H1 (cell line): ENCODE data around the gene ARID1B. TPM values are rescaled to one million over a fixed set of nuclear protein-coding genes. Genes with fewer than 3 reads are reported as not detected.

Experiments used
- CTCF ChIA-PET: fragments of 300-600 bp; sonication (Branson Sonifier 250); formaldehyde crosslinking; loops from one replicate; lab custom pipeline; 2021; ENCODE audit not compliant: partially characterized antibody; lab: Charles Lee
- POLR2A ChIA-PET: fragments of 300-600 bp; sonication (Branson Sonifier 250); formaldehyde crosslinking; loops from one replicate; lab custom pipeline; 2021; ENCODE audit warnings: inconsistent platforms; ENCODE audit not compliant: partially characterized antibody; lab: Charles Lee
- DNase-seq, 2 experiments: peaks; one replicate each; pipeline versions ENCODE4 v3.0.0 to v3.0.0-alpha.2; 2010 to 2022; ENCODE audit warnings: low spot score in 2 of 2, low read depth in 1 of 2, mixed read lengths in 1 of 2
- FAIRE-seq: peaks from 2 replicates; lab custom pipeline; 2011; peaks lifted over from hg19 to GRCh38; lab: Jason Lieb, UNC
- H2AFZ ChIP-seq: 2 replicates; pipeline ENCODE4 v1.8.1; 2012; ENCODE audit warnings: low read length, inconsistent platforms
- H2AK5ac ChIP-seq: 2 replicates; pipeline ENCODE4 v1.6.1; 2013; ENCODE audit warnings: low read depth, low read length
- H2BK120ac ChIP-seq: replicated peaks from 2 replicates; pipeline ENCODE3; 2013; ENCODE audit warnings: low read depth, low read length, inconsistent platforms
- H2BK12ac ChIP-seq: 2 replicates; pipeline ENCODE4 v1.6.1; 2013; ENCODE audit warnings: low read depth, low read length
- H2BK15ac ChIP-seq: 2 replicates; pipeline ENCODE4 v1.6.1; 2013; ENCODE audit warnings: low read length
- H2BK20ac ChIP-seq: 2 replicates; pipeline ENCODE4 v1.6.1; 2013; ENCODE audit warnings: low read length
- H2BK5ac ChIP-seq: 2 replicates; pipeline ENCODE4 v1.6.1; 2013; ENCODE audit warnings: low read depth, low read length
- H3K14ac ChIP-seq: 2 replicates; pipeline ENCODE4 v1.6.1; 2013; ENCODE audit warnings: inconsistent platforms; ENCODE audit not compliant: insufficient read length
- H3K18ac ChIP-seq: 2 replicates; pipeline ENCODE4 v1.6.1; 2013; ENCODE audit warnings: low read length; ENCODE audit errors: extremely low read depth
- H3K23ac ChIP-seq: 2 replicates; pipeline ENCODE4 v1.6.1; 2013; ENCODE audit warnings: inconsistent platforms; ENCODE audit not compliant: insufficient read length
- H3K23me2 ChIP-seq: 2 replicates; pipeline ENCODE4 v1.6.1; 2013; ENCODE audit warnings: low read depth, low read length
- H3K27ac ChIP-seq: 2 replicates; pipeline ENCODE4 v1.6.1; 2011; ENCODE audit warnings: low read depth, low read length, inconsistent platforms
- H3K27me3 ChIP-seq, 4 experiments: replicated peaks in 1 of 4; 1 replicate in 1 of 4; 2 replicates in 3 of 4; pipeline versions ENCODE4 v1.6.1 to v1.8.1; 2011 to 2013; ENCODE audit warnings: low read length in 3 of 4, mild to moderate bottlenecking in 3 of 4, inconsistent platforms in 2 of 4, mixed read lengths in 2 of 4, moderate library complexity in 1 of 4; ENCODE audit not compliant: control insufficient read depth in 3 of 4, insufficient read depth in 3 of 4; ENCODE audit errors: extremely low read depth in 1 of 4
- H3K36me3 ChIP-seq, 4 experiments: 2 replicates each; pipeline versions ENCODE4 v1.6.1 to v1.8.1; 2011 to 2013; ENCODE audit warnings: mild to moderate bottlenecking in 4 of 4, low read length in 3 of 4, moderate library complexity in 2 of 4, control low read depth in 1 of 4, inconsistent platforms in 1 of 4; ENCODE audit not compliant: insufficient read depth in 4 of 4, control insufficient read depth in 2 of 4
- H3K4ac ChIP-seq: replicated peaks from 2 replicates; pipeline ENCODE3; 2013; ENCODE audit warnings: low read length, low read depth, mixed read lengths, inconsistent platforms; ENCODE audit not compliant: insufficient read length
- H3K4me1 ChIP-seq, 4 experiments: replicated peaks in 1 of 4; 1 replicate in 1 of 4; 2 replicates in 3 of 4; pipeline versions ENCODE4 v1.6.1 to v1.8.1; 2011 to 2013; ENCODE audit warnings: low read length in 3 of 4, inconsistent platforms in 2 of 4, mixed read lengths in 1 of 4; ENCODE audit not compliant: insufficient read depth in 4 of 4, control insufficient read depth in 3 of 4
- H3K4me2 ChIP-seq, 2 experiments: 2 replicates each; pipeline versions ENCODE4 v1.6.1 to v1.8.1; 2011 to 2013; ENCODE audit warnings: low read depth in 2 of 2, low read length in 2 of 2, control low read depth in 1 of 2, inconsistent platforms in 1 of 2, mild to moderate bottlenecking in 1 of 2; ENCODE audit not compliant: insufficient read depth in 1 of 2
- H3K4me3 ChIP-seq, 4 experiments: fragments of 200-600, 300-600 bp in 1 of 4; sonication (generic), shearing (Covaris generic), sonication (Bioruptor Twin) in 1 of 4; 2 replicates each; pipeline versions ENCODE4 v1.5.1 to v1.8.1; 2011 to 2016; ENCODE audit warnings: low read length in 4 of 4, low read depth in 3 of 4, control low read depth in 2 of 4, inconsistent platforms in 2 of 4, mild to moderate bottlenecking in 2 of 4, mixed read lengths in 1 of 4, moderate library complexity in 1 of 4; ENCODE audit not compliant: insufficient read depth in 2 of 4; ENCODE audit errors: extremely low read depth in 1 of 4
- H3K56ac ChIP-seq: replicated peaks from 2 replicates; pipeline ENCODE3; 2013; ENCODE audit warnings: low read depth, mild to moderate bottlenecking, mixed read lengths, low read length, inconsistent platforms; ENCODE audit not compliant: insufficient read length
- H3K79me1 ChIP-seq: 2 replicates; pipeline ENCODE4 v1.6.1; 2013; ENCODE audit warnings: low read depth, low read length, control low read depth
- H3K79me2 ChIP-seq, 2 experiments: 2 replicates each; pipeline versions ENCODE4 v1.6.1 to v1.8.1; 2012 to 2013; ENCODE audit warnings: low read length in 2 of 2, mild to moderate bottlenecking in 2 of 2, inconsistent platforms in 1 of 2; ENCODE audit not compliant: insufficient read depth in 2 of 2, control insufficient read depth in 1 of 2
- H3K9ac ChIP-seq, 4 experiments: replicated peaks in 1 of 4; 1 replicate in 1 of 4; 2 replicates in 3 of 4; pipeline versions ENCODE4 v1.6.1 to v1.8.1; 2011 to 2013; ENCODE audit warnings: low read depth in 3 of 4, low read length in 3 of 4, control low read depth in 2 of 4, mild to moderate bottlenecking in 2 of 4, moderate library complexity in 2 of 4, inconsistent platforms in 1 of 4; ENCODE audit errors: extremely low read depth in 1 of 4
- H3K9me3 ChIP-seq, 2 experiments: 2 replicates each; pipeline versions ENCODE4 v1.6.1 to v1.8.1; 2012 to 2013; ENCODE audit warnings: mild to moderate bottlenecking in 2 of 2, moderate library complexity in 2 of 2, control low read depth in 1 of 2, inconsistent platforms in 1 of 2, low read depth in 1 of 2, low read length in 1 of 2, mixed read lengths in 1 of 2; ENCODE audit not compliant: insufficient read depth in 2 of 2
- H4K20me1 ChIP-seq, 2 experiments: replicated peaks in 1 of 2; 2 replicates each; pipeline versions ENCODE3 to v1.8.1; 2011 to 2013; ENCODE audit warnings: inconsistent platforms in 2 of 2, low read length in 2 of 2, mild to moderate bottlenecking in 1 of 2; ENCODE audit not compliant: insufficient read depth in 2 of 2, control insufficient read depth in 1 of 2
- H4K5ac ChIP-seq: 2 replicates; pipeline ENCODE4 v1.6.1; 2013; ENCODE audit warnings: low read length, low read depth, mixed read lengths, inconsistent platforms; ENCODE audit not compliant: insufficient read length
- H4K8ac ChIP-seq: 2 replicates; pipeline ENCODE4 v1.8.0; 2013; ENCODE audit warnings: mild to moderate bottlenecking, moderate library complexity, low read length, inconsistent platforms; ENCODE audit not compliant: insufficient read depth; ENCODE audit errors: extremely low read depth
- H4K91ac ChIP-seq: replicated peaks from 2 replicates; pipeline ENCODE3; 2013; ENCODE audit warnings: low read length, mixed read lengths, inconsistent platforms; ENCODE audit not compliant: insufficient read length
- CBX5 ChIP-seq: fragments of 300-800, 300-1000 bp; sonication (generic); IDR thresholded peaks from 2 replicates; pipeline ENCODE4 v1.7.1; 2016; ENCODE audit warnings: antibody characterized with exemption, low read length, low read depth
- CTCF ChIP-seq, 3 experiments: IDR thresholded peaks; 1 replicate in 2 of 3; 2 replicates in 1 of 3; pipeline versions ENCODE4 v1.5.1 to v1.6.1; 2011; ENCODE audit warnings: low read length in 3 of 3, mild to moderate bottlenecking in 3 of 3, inconsistent platforms in 2 of 3, low read depth in 1 of 3, moderate library complexity in 1 of 3; ENCODE audit not compliant: insufficient read depth in 1 of 3; ENCODE audit errors: control extremely low read depth in 1 of 3
- EZH2 ChIP-seq: fragments of 200-600 bp; sonication (generic); IDR thresholded peaks from 2 replicates; pipeline ENCODE4 v1.7.1; 2012; ENCODE audit warnings: low read depth, mild to moderate bottlenecking, moderate library complexity, low read length, inconsistent platforms; ENCODE audit not compliant: severe bottlenecking
- KDM4A ChIP-seq: IDR thresholded peaks from one replicate; pipeline ENCODE4 v1.7.1; 2012; ENCODE audit warnings: low read depth, mild to moderate bottlenecking, moderate library complexity, low read length, inconsistent platforms; ENCODE audit not compliant: severe bottlenecking
- PHF8 ChIP-seq: fragments of 200-600 bp; sonication (generic); conservative IDR thresholded peaks from 2 replicates; pipeline ENCODE4 v1.7.1; 2012; ENCODE audit warnings: low read depth, mild to moderate bottlenecking, inconsistent platforms, low read length, moderate library complexity
- POLR2A ChIP-seq, 2 experiments: IDR thresholded peaks; 1 replicate in 1 of 2; 2 replicates in 1 of 2; pipeline ENCODE4 v1.6.1; 2011; ENCODE audit warnings: low read depth in 2 of 2, low read length in 2 of 2, mild to moderate bottlenecking in 2 of 2; ENCODE audit errors: control extremely low read depth in 1 of 2
- SIN3A ChIP-seq, 2 experiments: IDR thresholded peaks in 1 of 2; conservative IDR thresholded peaks in 1 of 2; 2 replicates each; pipeline ENCODE4 v1.6.1; 2011 to 2012; ENCODE audit warnings: low read length in 2 of 2, improper control_type of control experiment in 1 of 2, low read depth in 1 of 2, mild to moderate bottlenecking in 1 of 2
- SRF ChIP-seq: IDR thresholded peaks from 2 replicates; pipeline ENCODE4 v1.6.1; 2011; ENCODE audit warnings: mild to moderate bottlenecking, low read depth, low read length, moderate library complexity
- TAF7 ChIP-seq: optimal IDR thresholded peaks from 2 replicates; pipeline ENCODE3; 2011; ENCODE audit warnings: low read depth, mild to moderate bottlenecking, inconsistent platforms, low read length, moderate library complexity, borderline replicate concordance
- WGBS, 2 experiments: shearing (Covaris generic) in 1 of 2; methylation state at CpG; one replicate each; pipeline versions ENCODE4 v1.1.6 to v1.1.7; 2013 to 2015; ENCODE audit warnings: low lambda C conversion rate in 2 of 2, mixed read lengths in 2 of 2, inconsistent platforms in 1 of 2, low coverage in 1 of 2, missing lambda C conversion rate in 1 of 2; ENCODE audit not compliant: insufficient replicate concordance in 2 of 2, insufficient coverage in 1 of 2, insufficient read length in 1 of 2; ENCODE audit errors: extremely low coverage in 1 of 2, missing lambda C conversion rate in 1 of 2; 5-methylcytosine and 5-hydroxymethylcytosine counted together
- polyA plus RNA-seq, 7 experiments: library from polyadenylated mRNA; depleted of rRNA in 3 of 7; stranded (reverse) in 5 of 7; unstranded in 2 of 7; fragments of >200 nt in 5 of 7; fragments of 200-250 nt in 2 of 7; gene quantifications; 1 replicate in 5 of 7; 2 replicates in 1 of 7; 4 replicates in 1 of 7; pipeline versions ENCODE4 v1.2.1 to v1.2.3, GENCODE V29; 2011 to 2013; ENCODE audit warnings: missing spikeins in 2 of 7, mixed read lengths in 2 of 7
- total RNA-seq: library from RNA; stranded (reverse); fragmentation: NEBNext Ultra II Directional; extraction: Animal tissue kit (Norgen Biotek cat#: 25700); gene quantifications from 2 replicates; pipeline ENCODE4 v1.2.1, GENCODE V29; 2021

Gene ARID1B
- total and polyA plus RNA-seq, 2 of the 8 experiments (the other 6 are each of a cell fraction or from before 2014, with no cell fraction given): 24.3 to 70.3 TPM

- CTCF ChIA-PET: interaction anchor here (0.6 to 1.9 kb wide), 5 partner anchors 13 to 100 kb away, joined by 3 to 7 read pairs (median 3); no protein-coding TSS in a partner anchor
- no peak for DNase-seq
- no peak overlapping the region for H4K5ac ChIP-seq
- no peak overlapping the region for H4K91ac ChIP-seq
- H3K27ac ChIP-seq: no peak overlapping the region
- no peaks in the 10 kb centered on the region for H3K9me3 ChIP-seq
- H3K4ac ChIP-seq: no peak overlapping the region
- peaks cover 0 to 2% of the 10 kb centered on the region in 2 experiments for H4K20me1 ChIP-seq
- 0 out of 2 replicates have a peak, but pooled peaks cover 2% of the 10 kb centered on the region for H3K79me1 ChIP-seq
- H2AK5ac ChIP-seq: no peak overlapping the region
- TF ChIP-seq SIN3A (conservative IDR thresholded peaks at IDR 0.05 in 1 of 2, IDR thresholded peaks at IDR 0.05 in 1 of 2; ENCODE audit: low read depth in 1 of 2, low read length in 2 of 2) (no peak), PHF8 (no peak), CBX5 (no peak), CTCF (IDR thresholded peaks at IDR 0.05; ENCODE audit: control extremely low read depth in 1 of 3, insufficient read depth in 1 of 3, low read depth in 1 of 3, low read length in 3 of 3) (no peak), TAF7 (no peak), SRF (no peak), KDM4A (no peak), POLR2A (IDR thresholded peaks at IDR 0.05; ENCODE audit: control extremely low read depth in 1 of 2, low read depth in 2 of 2, low read length in 2 of 2) (no peak), EZH2 (no peak)
- no peak overlapping the region for H3K14ac ChIP-seq
- no peak overlapping the region for H2BK15ac ChIP-seq
- H3K18ac ChIP-seq: no peak overlapping the region
- no peak overlapping the region for H3K23ac ChIP-seq
- H3K4me1 ChIP-seq: peaks cover 0 to 3% (median 2%) of the 10 kb centered on the region in 4 experiments; a peak in 4 of 7 replicates
- H3K36me3 ChIP-seq: no peaks in the 10 kb centered on the region
- H2AFZ ChIP-seq: no peak overlapping the region
- peak; percentile 13 for FAIRE-seq
- no peak overlapping the region for H3K56ac ChIP-seq
- H3K79me2 ChIP-seq: peaks cover 0 to 86% of the 10 kb centered on the region in 2 experiments; a peak in 3 of 4 replicates
- H3K27me3 ChIP-seq: no peaks in the 10 kb centered on the region
- 78% methylated on average over 5 of the region's 5 CpGs; no CpG with 5 or more reads in 1 of the 2 experiments for WGBS, 2 experiments
- H2BK20ac ChIP-seq: no peak overlapping the region
- no peak overlapping the region for H2BK12ac ChIP-seq
- no peak overlapping the region for H3K9ac ChIP-seq
- H2BK120ac ChIP-seq: no peak overlapping the region
- no peaks in the 10 kb centered on the region for H3K23me2 ChIP-seq
- no peak overlapping the region for H2BK5ac ChIP-seq
- H3K4me2 ChIP-seq: peak overlapping the region in 1 of 2 experiments; percentile 14; a peak in 1 of 4 replicates
- no peak overlapping the region for H4K8ac ChIP-seq
- POLR2A ChIA-PET: interaction anchor here (1.7 kb wide), 1 partner anchor 92 kb away, joined by 4 read pairs; no protein-coding TSS in a partner anchor
- H3K4me3 ChIP-seq: no peak overlapping the region
Measured at GRCh38 chr6:156919814-156920369, 142.7 kb downstream of the ARID1B start.
